Measurements from ENCODE around the gene DDA1. TPM values are rescaled to one million over a fixed set of nuclear protein-coding genes. Genes with fewer than 3 reads are reported as not detected.

DDA1 gene
- total RNA-seq, 1 experiment from 2014 or later = 104 TPM

- no peak for DNase-seq (ENCODE audit: low spot score)
Measured at GRCh38 chr19:17329366-17330261, 20.3 kb downstream of the DDA1 start.

- no peak for DNase-seq (ENCODE audit: low spot score)
Measured at GRCh38 chr19:17330262-17331044, 21.1 kb downstream of the DDA1 start.

- no peak for DNase-seq (ENCODE audit: low spot score)
Measured at GRCh38 chr19:17331045-17331558, 21.7 kb downstream of the DDA1 start.

- DNase-seq (ENCODE audit: low spot score) = no peak
Measured at GRCh38 chr19:17332360-17332676, 23.0 kb downstream of the DDA1 start.

- DNase-seq (ENCODE audit: low spot score) = peak; percentile 84
Measured at GRCh38 chr19:17332677-17333581, 23.6 kb downstream of the DDA1 start.

GRCh38 chr19:17333611-17334413 lies 24.4 kb downstream of the DDA1 start:
- DNase-seq (ENCODE audit: low spot score) = peak; percentile 89

- DNase-seq (ENCODE audit: low spot score) = peak; percentile 97
Measured at GRCh38 chr19:17334414-17335409, 25.3 kb downstream of the DDA1 start, which contains the start of gene ANO8. Gene ANO8 (minus strand): TSS chr19:17334855. CDS start chr19:17334670, 185 bp downstream.

GRCh38 chr19:17335575-17335974 lies 26.2 kb downstream of the DDA1 start:
- DNase-seq (ENCODE audit: low spot score) = no peak

- DNase-seq (ENCODE audit: low spot score) = peak; percentile 99
Measured at GRCh38 chr19:17336872-17337674, 27.7 kb downstream of the DDA1 start, which contains the start of gene GTPBP3. Gene GTPBP3 (plus strand): TSS chr19:17337553. CDS start chr19:17337612, 59 bp downstream.

GRCh38 chr19:17337675-17338432 lies 28.5 kb downstream of the DDA1 start:
- DNase-seq (ENCODE audit: low spot score) = peak; percentile 29

- no peak for DNase-seq (ENCODE audit: low spot score)
Measured at GRCh38 chr19:17338433-17339078, 29.2 kb downstream of the DDA1 start.

- DNase-seq (ENCODE audit: low spot score) = no peak
Measured at GRCh38 chr19:17339088-17339741, 29.9 kb downstream of the DDA1 start.

GRCh38 chr19:17340302-17340870 lies 31.0 kb downstream of the DDA1 start:
- DNase-seq (ENCODE audit: low spot score) = no peak

- DNase-seq (ENCODE audit: low spot score) = no peak
Measured at GRCh38 chr19:17340871-17341357, 31.6 kb downstream of the DDA1 start.

GRCh38 chr19:17341386-17341785 lies 32.0 kb downstream of the DDA1 start:
- no peak for DNase-seq (ENCODE audit: low spot score)

- DNase-seq (ENCODE audit: low spot score) = no peak
Measured at GRCh38 chr19:17341845-17342244, 32.5 kb downstream of the DDA1 start.
